IPS DF 19.7 (cell line): ENCODE data around the gene WASHC4.
"Not testable (repeated sequence)": the region's sequence is repeated elsewhere in the genome, so short reads cannot be mapped to it uniquely, and the experiment has no call there.

Experiments
- DNase-seq: peaks from one replicate; pipeline ENCODE4 v3.0.0-alpha.2; 2013; ENCODE audit warnings: low read depth, low spot score

WASHC4 gene

GRCh38 chr12:105162174-105162573 lies 54.6 kb downstream of the WASHC4 start:
- no peak for DNase-seq

DNA sequence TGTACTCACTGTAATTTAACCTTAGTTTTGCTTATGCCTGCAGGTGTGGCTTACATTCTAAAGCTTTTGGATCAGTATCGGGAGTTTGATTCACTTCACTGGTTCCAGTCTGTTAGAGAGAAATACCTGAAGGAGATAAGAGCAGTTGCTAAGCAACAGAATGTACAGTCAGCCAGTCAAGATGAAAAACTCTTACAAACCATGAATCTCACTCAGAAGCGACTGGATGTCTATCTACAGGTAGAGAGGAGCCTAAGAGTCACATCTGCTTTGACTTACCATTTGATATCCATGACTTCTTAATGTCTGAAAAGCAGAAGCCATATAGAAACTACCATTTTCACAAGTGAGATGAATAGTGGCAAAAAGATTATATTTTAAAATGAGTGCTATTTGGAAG lies 56.5 kb downstream of the WASHC4 start:
- DNase-seq: no peak

DNA sequence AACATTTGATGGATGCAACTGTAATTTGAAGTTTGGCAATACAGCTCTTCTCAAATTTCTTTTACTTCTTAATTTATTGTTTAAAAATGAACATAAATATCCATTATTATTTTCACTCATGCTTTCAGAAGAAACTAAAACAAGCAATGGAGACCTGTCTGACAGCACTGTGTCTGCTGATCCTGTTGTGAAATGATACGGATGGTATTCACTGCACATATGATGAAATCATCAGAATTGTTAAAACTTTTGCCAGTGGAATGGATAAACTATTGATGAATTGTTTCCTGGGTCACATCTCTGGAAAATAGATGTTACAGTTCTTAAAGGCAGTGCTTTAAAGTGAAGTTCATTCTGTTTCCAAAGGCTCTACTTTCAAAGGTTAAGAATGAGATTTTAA lies 59.2 kb downstream of the WASHC4 start:
- no peak for DNase-seq

- no peak for DNase-seq
These were observed 59.8 kb downstream of the WASHC4 start for GRCh38 chr12:105167346-105167745.

DNA sequence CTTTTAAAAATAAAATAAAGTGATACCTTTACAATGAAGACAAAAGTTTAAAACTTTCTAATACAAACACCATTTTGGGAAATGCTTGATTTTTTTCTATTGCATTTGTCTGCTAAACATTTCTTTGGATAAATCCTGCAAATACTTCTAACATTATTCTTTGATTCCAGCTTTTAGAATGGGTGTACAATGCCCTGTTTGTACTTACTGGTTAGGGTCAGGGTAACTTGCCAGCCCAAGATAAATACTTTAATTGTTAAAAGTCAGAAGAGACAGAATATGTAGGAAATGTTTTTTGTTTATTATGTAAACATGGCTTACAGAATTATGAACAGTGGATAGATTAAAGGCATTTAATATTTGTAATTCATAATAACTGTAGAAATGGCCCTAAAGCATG lies 60.5 kb downstream of the WASHC4 start:
- no peak for DNase-seq

- DNase-seq: no peak
These were observed 62.6 kb downstream of the WASHC4 start for GRCh38 chr12:105170139-105170538.

DNA sequence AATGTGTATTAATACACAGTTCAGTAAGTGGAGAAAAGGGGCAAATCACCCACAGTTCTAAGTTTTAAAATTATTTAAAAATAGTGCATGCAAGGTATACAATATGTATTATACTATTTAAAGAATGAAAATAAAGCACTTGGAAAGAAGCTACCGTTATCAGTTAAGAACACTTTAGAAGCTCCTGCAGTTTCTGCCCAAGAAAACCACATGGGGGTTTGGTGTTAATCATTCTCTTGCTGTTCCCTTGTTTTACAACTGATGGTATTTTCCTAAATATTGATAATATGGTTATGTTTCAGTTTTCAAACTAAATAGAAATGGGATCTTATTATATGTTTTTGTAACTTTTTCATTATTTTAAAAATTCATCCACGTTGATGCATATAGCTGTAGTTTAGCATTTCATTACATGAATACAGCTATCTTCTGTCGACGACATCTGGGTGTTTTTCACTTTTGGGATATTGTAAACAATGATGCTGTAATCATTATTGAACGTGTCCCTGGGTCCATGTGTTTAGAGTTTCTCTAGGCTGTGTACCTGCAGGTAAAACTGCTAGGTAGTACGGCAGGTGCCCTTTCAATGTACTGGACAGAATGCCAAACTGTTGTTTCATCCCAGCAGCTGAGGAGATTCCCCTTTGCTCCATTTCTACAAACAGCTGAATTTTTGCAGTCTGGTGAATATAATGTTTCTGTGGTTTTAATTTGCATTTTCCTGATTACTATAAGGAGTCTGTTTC lies 64.3 kb downstream of the WASHC4 start:
- DNase-seq: no peak

- no peak for DNase-seq
These were observed 68.0 kb downstream of the WASHC4 start for GRCh38 chr12:105175397-105175990.

DNA sequence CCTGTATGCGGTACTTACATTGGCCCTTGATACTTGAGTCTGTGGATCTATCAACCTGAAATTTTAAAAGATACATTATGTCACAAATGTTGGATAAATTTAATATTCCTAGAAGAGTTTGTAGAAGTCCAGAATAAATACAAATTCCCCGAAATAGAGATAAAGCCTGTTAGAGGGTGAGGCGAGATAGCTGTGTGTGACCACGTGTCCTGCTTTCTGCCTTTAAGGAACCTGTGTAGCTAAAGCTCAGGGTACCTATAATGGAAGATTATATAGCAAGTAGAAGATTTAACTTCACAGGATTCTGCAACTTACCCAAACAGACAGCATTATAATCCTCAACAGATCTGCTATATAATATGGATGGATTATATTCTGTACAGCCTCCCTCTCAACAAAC lies 69.7 kb downstream of the WASHC4 start:
- no peak for DNase-seq

DNA sequence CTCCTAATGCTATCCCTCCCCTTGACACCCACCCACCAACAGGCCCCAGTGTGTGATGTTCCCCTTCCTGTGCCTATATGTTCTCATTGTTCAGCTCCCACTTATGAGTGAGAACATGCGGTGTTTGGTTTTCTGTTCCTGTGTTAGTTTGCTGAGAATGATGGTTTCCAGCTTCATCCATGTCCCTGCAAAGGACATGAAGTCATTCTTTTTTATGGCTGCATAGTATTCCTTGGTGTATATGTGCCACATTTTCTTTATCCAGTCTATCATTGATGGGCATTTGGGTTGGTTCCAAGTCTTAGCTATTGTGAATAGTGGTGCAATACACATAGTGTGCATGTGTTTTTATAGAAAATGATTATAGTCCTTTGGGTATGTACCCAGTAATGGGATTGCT lies 71.6 kb downstream of the WASHC4 start:
- DNase-seq: not testable (repeated sequence)

GRCh38 chr12:105183406-105183805 lies 75.9 kb downstream of the WASHC4 start:
- DNase-seq: not testable (repeated sequence)

- DNase-seq: not testable (repeated sequence)
These were observed 76.4 kb downstream of the WASHC4 start for GRCh38 chr12:105183976-105184375.

DNA sequence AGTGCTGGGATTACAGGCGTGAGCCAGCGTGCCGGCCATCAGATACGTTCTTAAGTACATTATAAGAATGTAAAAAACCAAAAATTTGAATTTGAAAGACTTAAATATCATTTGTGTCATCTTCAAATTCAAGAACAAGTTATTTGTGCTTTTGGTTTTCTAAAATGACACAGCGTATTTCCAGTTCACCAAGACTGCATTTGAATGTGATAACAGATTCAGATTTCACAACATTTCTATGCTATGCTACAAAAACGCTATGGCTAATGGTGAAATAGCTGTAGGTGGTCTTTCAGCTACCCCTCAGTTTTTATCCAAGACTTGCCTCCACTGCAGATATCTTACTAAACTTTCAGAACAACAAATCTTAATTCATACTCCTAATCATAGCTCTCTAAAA lies 81.8 kb downstream of the WASHC4 start:
- DNase-seq: no peak

DNA sequence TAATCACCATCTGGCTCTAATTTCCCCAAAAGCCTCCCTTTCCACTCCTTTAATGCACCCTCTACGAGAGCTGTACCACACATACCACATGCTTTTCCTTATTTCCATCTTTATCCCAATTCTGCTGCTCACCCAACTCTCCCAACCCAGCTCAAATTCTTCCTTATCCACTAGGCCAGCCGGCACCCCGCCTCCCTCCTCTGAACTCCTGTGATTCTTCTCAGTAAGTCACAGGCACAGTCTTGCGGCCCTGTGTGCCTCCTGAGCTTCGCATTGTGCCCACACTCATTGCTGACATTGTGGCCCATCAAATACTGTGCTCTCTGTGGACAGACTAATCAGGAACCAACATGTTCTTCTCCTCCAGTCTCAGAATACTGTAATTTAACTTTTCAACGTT lies 83.0 kb downstream of the WASHC4 start:
- DNase-seq: no peak

- no peak for DNase-seq
These were observed 85.2 kb downstream of the WASHC4 start for GRCh38 chr12:105192624-105193225.

DNA sequence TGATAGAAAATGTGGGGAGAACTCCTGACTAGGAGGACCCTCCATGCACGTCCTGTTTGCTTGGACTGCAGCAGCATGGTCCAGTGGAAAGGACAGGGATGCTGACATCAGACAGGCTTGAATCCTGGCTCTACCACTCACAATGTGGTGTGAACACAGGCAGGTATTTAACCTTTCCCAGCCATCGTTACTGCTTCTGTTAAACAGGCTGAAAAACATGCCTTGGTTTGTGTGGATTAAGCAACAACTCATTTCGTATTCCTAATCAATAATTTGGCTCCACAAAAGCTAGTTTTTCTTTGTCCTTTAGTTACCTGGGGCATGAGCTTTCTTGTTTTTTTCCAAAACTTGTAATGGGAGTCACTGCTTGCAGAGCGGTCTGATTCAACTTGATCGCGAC lies 87.4 kb downstream of the WASHC4 start:
- no peak for DNase-seq

GRCh38 chr12:105196090-105196489 lies 88.6 kb downstream of the WASHC4 start:
- no peak for DNase-seq

GRCh38 chr12:105198961-105199360 lies 91.4 kb downstream of the WASHC4 start:
- DNase-seq: no peak

DNA sequence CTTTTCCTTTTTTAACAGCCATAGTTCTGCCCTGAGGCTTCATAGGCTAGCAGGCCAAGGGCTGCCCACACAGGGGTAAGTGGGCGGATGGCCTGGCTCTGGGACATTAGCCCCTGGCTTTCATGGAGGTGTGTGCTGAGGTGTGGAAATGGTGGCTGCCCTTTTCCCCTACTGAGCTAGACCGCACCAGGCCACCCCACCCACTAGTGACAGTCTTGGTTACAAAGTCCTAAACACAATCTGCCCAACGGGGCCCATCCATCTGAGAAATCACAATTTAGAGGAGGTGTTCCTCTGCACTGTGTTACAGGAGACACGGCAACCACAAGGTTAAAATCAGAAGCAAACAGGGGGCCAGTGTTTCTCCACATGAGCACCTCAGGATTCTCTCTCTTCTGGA lies 92.9 kb downstream of the WASHC4 start:
- DNase-seq: no peak

- no peak for DNase-seq
These were observed 93.8 kb downstream of the WASHC4 start for GRCh38 chr12:105201299-105201698.

- no peak for DNase-seq
These were observed 94.7 kb downstream of the WASHC4 start for GRCh38 chr12:105202202-105202601.

GRCh38 chr12:105204127-105204526 lies 96.6 kb downstream of the WASHC4 start:
- DNase-seq: no peak

GRCh38 chr12:105204916-105205315 lies 97.4 kb downstream of the WASHC4 start:
- DNase-seq: no peak
